HepG2 (cell line): ENCODE measurements around the gene GRIN3B. TPM values are rescaled to one million over a fixed set of nuclear protein-coding genes. Genes with fewer than 3 reads are reported as not detected.

ENCODE experiments used
- ATAC-seq: fragments of 200-7000 bp; cut with Tn5 transposase; 3 replicates; pipeline ENCODE4 v1.9.1; 2020; ENCODE audit warnings: mild to moderate bottlenecking, moderate library complexity
- BruUV-seq: library from RNA; stranded (reverse); fragments of 400-500 nt; replicated peaks from 2 replicates; lab custom pipeline; 2021; lab: Mats Ljungman, UMichigan
- CTCF ChIA-PET: fragments of 300-600 bp; formaldehyde crosslinking; extraction: SDS; loops from one replicate; lab custom pipeline; 2021; ENCODE audit warnings: low total read pairs, inconsistent platforms, low intra/inter-chr PET ratio; lab: Yijun Ruan, JAX
- POLR2A ChIA-PET: fragments of 350-600 bp; sonication (Branson Sonifier 250); formaldehyde crosslinking; loops from one replicate; lab custom pipeline; 2020; ENCODE audit warnings: antibody characterized with exemption, inconsistent platforms; lab: Yijun Ruan, JAX
- DNase-seq: peaks from one replicate; pipeline ENCODE4 v3.0.0-alpha.2; 2015; ENCODE audit warnings: low spot score
- FAIRE-seq: peaks from 3 replicates; lab custom pipeline; 2011; peaks lifted over from hg19 to GRCh38; lab: Jason Lieb, UNC
- H2AFZ ChIP-seq: one replicate; pipeline ENCODE4 v1.6.1; 2011; ENCODE audit warnings: low read length, inconsistent platforms
- H3K27ac ChIP-seq: fragments of 300-600 bp; 3 replicates; pipeline ENCODE4 v1.8.0; 2011; ENCODE audit warnings: mixed run types, mild to moderate bottlenecking, mixed read lengths, low read length, inconsistent platforms; ENCODE audit not compliant: insufficient read depth; ENCODE audit errors: extremely low read length
- H3K27me3 ChIP-seq, 2 experiments: fragments of 200-600 bp in 1 of 2; 2 replicates in 1 of 2; 3 replicates in 1 of 2; pipeline versions ENCODE4 v1.6.0 to v1.8.0; 2011; ENCODE audit warnings: low read length in 2 of 2, mild to moderate bottlenecking in 2 of 2, moderate library complexity in 2 of 2, inconsistent platforms in 1 of 2; ENCODE audit not compliant: insufficient read depth in 2 of 2, control insufficient read depth in 1 of 2
- H3K36me3 ChIP-seq, 2 experiments: fragments of 200-600 bp in 1 of 2; replicated peaks in 1 of 2; 2 replicates in 1 of 2; 3 replicates in 1 of 2; pipeline versions ENCODE4 v1.5.1 to v1.8.0; 2011; ENCODE audit warnings: low read length in 2 of 2, inconsistent platforms in 1 of 2; ENCODE audit not compliant: insufficient read depth in 2 of 2, control insufficient read depth in 1 of 2
- H3K4me1 ChIP-seq: 2 replicates; pipeline ENCODE4 v1.5.1; 2012; ENCODE audit warnings: low read length, inconsistent platforms; ENCODE audit not compliant: insufficient read depth
- H3K4me2 ChIP-seq: 2 replicates; pipeline ENCODE4 v1.6.0; 2011; ENCODE audit warnings: low read depth, low read length, inconsistent platforms
- H3K4me3 ChIP-seq, 3 experiments: fragments of 200-600 bp in 1 of 3; sonication (generic), shearing (Covaris generic) in 1 of 3; replicated peaks in 1 of 3; 2 replicates each; pipeline ENCODE4 v1.5.1; 2011 to 2016; ENCODE audit warnings: low read length in 3 of 3, inconsistent platforms in 2 of 3, low read depth in 2 of 3, mild to moderate bottlenecking in 2 of 3, control low read depth in 1 of 3, mixed read lengths in 1 of 3; ENCODE audit not compliant: insufficient read depth in 1 of 3
- H3K79me2 ChIP-seq: one replicate; pipeline ENCODE4 v1.6.1; 2011; ENCODE audit warnings: low read length, inconsistent platforms; ENCODE audit not compliant: insufficient read depth
- H3K9ac ChIP-seq: 2 replicates; pipeline ENCODE4 v1.6.0; 2011; ENCODE audit warnings: mild to moderate bottlenecking, low read depth, low read length, inconsistent platforms; ENCODE audit not compliant: insufficient read depth
- H3K9me3 ChIP-seq: 2 replicates; pipeline ENCODE4 v1.5.1; 2012; ENCODE audit warnings: mild to moderate bottlenecking, low read length
- H4K20me1 ChIP-seq: 2 replicates; pipeline ENCODE4 v1.6.0; 2011; ENCODE audit warnings: inconsistent platforms, mild to moderate bottlenecking, low read length, moderate library complexity; ENCODE audit not compliant: insufficient read depth
- AGO2 ChIP-seq: fragments of 200-400 bp; formaldehyde crosslinking; optimal IDR thresholded peaks from 2 replicates; pipeline ENCODE3; 2017; ENCODE audit warnings: mild to moderate bottlenecking, low read depth, low read length, moderate library complexity
- BCLAF1 ChIP-seq: fragments of 450-650 bp; IDR thresholded peaks from 2 replicates; pipeline ENCODE4 v1.6.1; 2017; ENCODE audit warnings: mild to moderate bottlenecking
- CENPT ChIP-seq: sonication (generic); formaldehyde crosslinking; IDR thresholded peaks from 2 replicates; pipeline ENCODE4 v1.8.0; 2022; ENCODE audit warnings: low read depth, mild to moderate bottlenecking, moderate library complexity, missing genetic modification reagents
- CHD2 ChIP-seq: IDR thresholded peaks from 2 replicates; pipeline ENCODE4 v1.6.1; 2011; ENCODE audit warnings: low read depth, low read length, improper control_type of control experiment
- GABPA ChIP-seq, 2 experiments: IDR thresholded peaks; 2 replicates each; pipeline ENCODE4 v1.6.1; 2011 to 2016; ENCODE audit warnings: low read depth in 2 of 2, low read length in 1 of 2, missing biosample characterization in 1 of 2, missing genetic modification characterization in 1 of 2
- HNRNPL ChIP-seq: fragments of 200-400 bp; formaldehyde crosslinking; IDR thresholded peaks from 2 replicates; pipeline ENCODE4 v1.6.1; 2017; ENCODE audit warnings: mild to moderate bottlenecking, low read depth, low read length
- IRX3 ChIP-seq: sonication (generic); formaldehyde crosslinking; IDR thresholded peaks from 2 replicates; pipeline ENCODE4 v1.8.1; 2023; ENCODE audit warnings: mild to moderate bottlenecking, low read depth, missing genetic modification reagents, borderline replicate concordance
- KLF15 ChIP-seq: sonication (generic); formaldehyde crosslinking; IDR thresholded peaks from 2 replicates; pipeline ENCODE4 v1.8.1; 2023; ENCODE audit warnings: borderline replicate concordance, mild to moderate bottlenecking, inconsistent platforms, missing genetic modification reagents, mixed read lengths
- KMT2A ChIP-seq: sonication (generic); formaldehyde crosslinking; IDR thresholded peaks from 2 replicates; pipeline ENCODE4 v1.4.0; 2020; ENCODE audit warnings: missing genetic modification reagents
- RBFOX2 ChIP-seq: fragments of 200-400 bp; formaldehyde crosslinking; IDR thresholded peaks from 2 replicates; pipeline ENCODE4 v1.6.1; 2017; ENCODE audit warnings: low read depth, mild to moderate bottlenecking, low read length
- RBM22 ChIP-seq: fragments of 200-400 bp; formaldehyde crosslinking; optimal IDR thresholded peaks from 2 replicates; pipeline ENCODE3; 2017; ENCODE audit warnings: mild to moderate bottlenecking, low read length, moderate library complexity
- SMAD3 ChIP-seq: sonication (generic); formaldehyde crosslinking; IDR thresholded peaks from 2 replicates; pipeline ENCODE4 v1.4.0; 2020; ENCODE audit warnings: missing genetic modification reagents
- TCF7 ChIP-seq: sonication (generic); IDR thresholded peaks from 2 replicates; pipeline ENCODE4 v1.6.1; 2016; ENCODE audit warnings: antibody characterized with exemption, low read depth
- ZNF558 ChIP-seq: sonication (generic); formaldehyde crosslinking; IDR thresholded peaks from 2 replicates; pipeline ENCODE4 v1.9.0; 2022; ENCODE audit warnings: mild to moderate bottlenecking, missing genetic modification reagents, borderline replicate concordance
- WGBS: methylation state at CpG from one replicate; pipeline ENCODE4 v1.1.6; 2017; ENCODE audit warnings: low lambda C conversion rate; 5-methylcytosine and 5-hydroxymethylcytosine counted together
- in situ Hi-C: cut with HindIII; loops from 2 replicates; pipeline ENCODE4 v1.10.0; 2017; ENCODE audit warnings: low pct_unique_long_range_greater_than_20kb; ENCODE audit not compliant: extremely low pct_ligation_motif_present
- intact Hi-C: fragments of 100-400 bp; cut with micrococcal nuclease; formaldehyde crosslinking; loops from one replicate; pipeline ENCODE4 v1.10.0; 2022; ENCODE audit not compliant: unreplicated experiment
- polyA plus RNA-seq, 8 experiments: library from polyadenylated mRNA; depleted of rRNA in 3 of 8; stranded (reverse) in 7 of 8; unstranded in 1 of 8; fragments of >200 nt; fragmentation: Illumina TruSeq in 4 of 8; extraction: Trizol in 4 of 8; gene quantifications; 2 replicates each; pipeline versions ENCODE4 v1.2.1 to v1.2.3, GENCODE V29; 2011 to 2016; ENCODE audit warnings: low read depth in 4 of 8, missing spikeins in 1 of 8, mixed read lengths in 1 of 8; ENCODE audit not compliant: insufficient read depth in 1 of 8
- total RNA-seq, 5 experiments: library from RNA; depleted of rRNA; stranded (reverse); fragments of >200 nt; fragmentation: Illumina TruSeq; extraction: Trizol; gene quantifications; 2 replicates each; pipeline ENCODE4 v1.2.3, GENCODE V29; 2016; ENCODE audit warnings: low read depth in 1 of 5
- TF ChIP-seq, protein P1 (sequence below): sonication (generic); formaldehyde crosslinking; IDR thresholded peaks from 2 replicates; pipeline ENCODE4 v1.4.0; 2020; ENCODE audit warnings: mild to moderate bottlenecking, missing genetic modification reagents
- TF ChIP-seq, protein P2 (sequence below): sonication (generic); formaldehyde crosslinking; IDR thresholded peaks from 2 replicates; pipeline ENCODE4 v1.9.0; 2022; ENCODE audit warnings: missing genetic modification reagents, mild to moderate bottlenecking, borderline replicate concordance

GRIN3B gene
- total and polyA plus RNA-seq, 2 of the 13 experiments (the other 11 are each of a cell fraction or from before 2014, with no cell fraction given): 0.07 to 0.20 TPM

DNA sequence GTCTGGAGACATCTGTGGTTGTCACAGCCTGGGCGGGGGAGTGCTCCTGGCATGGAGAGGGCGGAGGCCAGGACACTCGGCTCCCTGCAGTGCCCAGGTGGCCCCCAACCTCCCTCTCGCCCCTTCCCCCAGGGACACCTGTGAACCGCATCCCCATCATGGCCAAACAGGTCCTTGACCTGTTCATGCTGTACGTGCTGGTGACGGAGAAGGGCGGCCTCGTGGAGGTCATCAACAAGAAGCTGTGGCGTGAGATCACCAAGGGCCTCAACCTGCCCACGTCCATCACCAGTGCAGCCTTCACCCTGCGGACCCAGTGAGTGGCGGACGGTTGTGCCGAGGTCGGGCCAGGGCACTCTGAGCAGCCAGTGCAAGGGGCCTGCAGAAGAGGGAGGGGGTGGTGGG, 36.1 kb upstream of the GRIN3B start:
- Histone ChIP-seq H3K27ac (peak overlapping the region; percentile 38), H3K4me1 (peaks cover 42% of the 10 kb centered on the region), H4K20me1 (no peaks in the 10 kb centered on the region), H3K9ac (no peak overlapping the region), H3K27me3 (no peaks in the 10 kb centered on the region), H3K9me3 (no peaks in the 10 kb centered on the region), H3K4me3 (no peak overlapping the region), H3K79me2 (peaks cover 28% of the 10 kb centered on the region), H3K36me3 (peaks cover 30 to 70% of the 10 kb centered on the region in 2 experiments; a peak in 4 of 5 replicates), H2AFZ (no peak overlapping the region), H3K4me2 (no peak overlapping the region)
- in situ Hi-C loops: loop anchor here (5.0 kb wide), 1 partner anchor 37 kb away; the partner anchor contains the start of gene ARID3A
- ATAC-seq (no peak), FAIRE-seq (no peak), DNase-seq (no peak)
- intact Hi-C loops: no loop called here
- ChIA-PET CTCF (no interaction called here), POLR2A (interaction anchor here (0.8 to 0.9 kb wide), 2 partner anchors 12 to 21 kb away, joined by 3 read pairs; no protein-coding TSS in a partner anchor)
- BruUV-seq: no TSS peak
- TF ChIP-seq BCLAF1: no peak
- TF ChIP-seq RBFOX2: peak; percentile 58
- TF ChIP-seq, protein P1, sequence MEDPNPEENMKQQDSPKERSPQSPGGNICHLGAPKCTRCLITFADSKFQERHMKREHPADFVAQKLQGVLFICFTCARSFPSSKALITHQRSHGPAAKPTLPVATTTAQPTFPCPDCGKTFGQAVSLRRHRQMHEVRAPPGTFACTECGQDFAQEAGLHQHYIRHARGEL (CRISPR knock-in tag): no peak
- no peak for TF ChIP-seq CENPT (CRISPR knock-in tag)
- TF ChIP-seq SMAD3: no peak
- peak; percentile 45; the same call in 1 of the 2 replicates for TF ChIP-seq HNRNPL
- TF ChIP-seq TCF7: no peak
- TF ChIP-seq KLF15 (CRISPR knock-in tag): no peak
- TF ChIP-seq CHD2: no peak
- TF ChIP-seq ZNF558: no peak
- TF ChIP-seq IRX3: no peak
- TF ChIP-seq RBM22: peak; percentile 44
- TF ChIP-seq, protein P2, sequence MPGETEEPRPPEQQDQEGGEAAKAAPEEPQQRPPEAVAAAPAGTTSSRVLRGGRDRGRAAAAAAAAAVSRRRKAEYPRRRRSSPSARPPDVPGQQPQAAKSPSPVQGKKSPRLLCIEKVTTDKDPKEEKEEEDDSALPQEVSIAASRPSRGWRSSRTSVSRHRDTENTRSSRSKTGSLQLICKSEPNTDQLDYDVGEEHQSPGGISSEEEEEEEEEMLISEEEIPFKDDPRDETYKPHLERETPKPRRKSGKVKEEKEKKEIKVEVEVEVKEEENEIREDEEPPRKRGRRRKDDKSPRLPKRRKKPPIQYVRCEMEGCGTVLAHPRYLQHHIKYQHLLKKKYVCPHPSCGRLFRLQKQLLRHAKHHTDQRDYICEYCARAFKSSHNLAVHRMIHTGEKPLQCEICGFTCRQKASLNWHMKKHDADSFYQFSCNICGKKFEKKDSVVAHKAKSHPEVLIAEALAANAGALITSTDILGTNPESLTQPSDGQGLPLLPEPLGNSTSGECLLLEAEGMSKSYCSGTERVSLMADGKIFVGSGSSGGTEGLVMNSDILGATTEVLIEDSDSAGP (CRISPR knock-in tag): no peak
- no peak for TF ChIP-seq KMT2A (CRISPR knock-in tag)
- TF ChIP-seq GABPA (IDR thresholded peaks at IDR 0.05; ENCODE audit: low read depth, low read length): no peak
- no peak for TF ChIP-seq GABPA (CRISPR knock-in tag; IDR thresholded peaks at IDR 0.05; ENCODE audit: low read depth)
- peak; percentile 89 for TF ChIP-seq AGO2
- WGBS: 95% methylated on average over 11 of the region's 16 CpGs
